ENCODE data around the gene ZCCHC4. TPM values are rescaled to one million over a fixed set of nuclear protein-coding genes. Genes with fewer than 3 reads are reported as not detected.

Gene ZCCHC4
- total and polyA plus RNA-seq, 8 donors, result 2.6 to 30.9 (median 6.0) TPM

GRCh38 chr4:25405453-25405852, 92.9 kb downstream of the ZCCHC4 start:
- no peak for TF ChIP-seq POLR2AphosphoS5 (IDR thresholded peaks at IDR 0.05)
- no peak for TF ChIP-seq CTCF (IDR thresholded peaks at IDR 0.05)
- no peak for TF ChIP-seq POLR2A (IDR thresholded peaks at IDR 0.05)
- no peak for TF ChIP-seq EP300 (IDR thresholded peaks at IDR 0.05)
- Histone ChIP-seq H3K9me3 (no peaks in the 10 kb centered on the region), H3K27me3 (no peaks in the 10 kb centered on the region), H3K36me3 (peaks cover 21 to 100% (median 98%) of the 10 kb centered on the region in 4 donors), H3K4me3 (no peak overlapping the region), H3K27ac (no peak overlapping the region), H3K4me1 (no peaks in the 10 kb centered on the region)
- WGBS, 5 donors, result 59 to 76% (median 75%) methylated on average over 2 of the region's 2 CpGs
- intact Hi-C loops (cut with DNase I; ENCODE audit: low total_unique reads), result no loop called here
- DNase-seq, result no peak

- H3K36me3 ChIP-seq, result peaks cover 24 to 100% (median 98%) of the 10 kb centered on the region in 4 donors
- H3K27ac ChIP-seq, result no peak overlapping the region
- intact Hi-C loops (cut with DNase I; ENCODE audit: low total_unique reads), result no loop called here
- no peaks in the 10 kb centered on the region for H3K4me1 ChIP-seq
- no peaks in the 10 kb centered on the region for H3K9me3 ChIP-seq
- DNase-seq, result no peak
- 85 to 94% (median 92%) methylated on average over 5 of the region's 5 CpGs for WGBS, 5 donors
- H3K27me3 ChIP-seq, result no peaks in the 10 kb centered on the region
- no peak overlapping the region for H3K4me3 ChIP-seq
- TF ChIP-seq EP300 (IDR thresholded peaks at IDR 0.05) (no peak), POLR2A (IDR thresholded peaks at IDR 0.05) (no peak), CTCF (IDR thresholded peaks at IDR 0.05) (no peak), POLR2AphosphoS5 (IDR thresholded peaks at IDR 0.05) (no peak)
Observed at GRCh38 chr4:25406081-25406692, 93.6 kb downstream of the ZCCHC4 start.

- intact Hi-C loops (cut with DNase I; ENCODE audit: low total_unique reads), result no loop called here
- DNase-seq, result no peak
- 76 to 91% (median 78%) methylated on average over 4 of the region's 4 CpGs for WGBS, 5 donors
- H3K4me1 ChIP-seq, result no peaks in the 10 kb centered on the region
- no peak for TF ChIP-seq POLR2A (IDR thresholded peaks at IDR 0.05)
- no peak for TF ChIP-seq EP300 (IDR thresholded peaks at IDR 0.05)
- no peak for TF ChIP-seq POLR2AphosphoS5 (IDR thresholded peaks at IDR 0.05)
- no peak for TF ChIP-seq CTCF (IDR thresholded peaks at IDR 0.05)
- no peaks in the 10 kb centered on the region for H3K9me3 ChIP-seq
- no peak overlapping the region for H3K4me3 ChIP-seq
- H3K36me3 ChIP-seq, result peaks cover 47 to 100% (median 100%) of the 10 kb centered on the region in 4 donors
- H3K27ac ChIP-seq, result no peak overlapping the region
- H3K27me3 ChIP-seq, result no peaks in the 10 kb centered on the region
Observed at GRCh38 chr4:25410820-25411529, 98.4 kb downstream of the ZCCHC4 start.

- no peak for TF ChIP-seq POLR2AphosphoS5 (IDR thresholded peaks at IDR 0.05)
- TF ChIP-seq CTCF (IDR thresholded peaks at IDR 0.05), result no peak
- TF ChIP-seq EP300 (IDR thresholded peaks at IDR 0.05), result no peak
- no peak for TF ChIP-seq POLR2A (IDR thresholded peaks at IDR 0.05)
- Histone ChIP-seq H3K4me1 (no peaks in the 10 kb centered on the region), H3K4me3 (no peak overlapping the region), H3K9me3 (no peaks in the 10 kb centered on the region), H3K27ac (no peak overlapping the region), H3K27me3 (no peaks in the 10 kb centered on the region), H3K36me3 (peaks cover 51 to 100% (median 100%) of the 10 kb centered on the region in 4 donors)
- DNase-seq, result no peak
- intact Hi-C loops (cut with DNase I; ENCODE audit: low total_unique reads), result no loop called here
- 66 to 80% (median 76%) methylated on average over 3 of the region's 3 CpGs for whole genome bisulfite sequencing, 5 donors
Observed at GRCh38 chr4:25413261-25413660, 100.7 kb downstream of the ZCCHC4 start.

Measured in stomach (tissue), 9 donors.